DMS153 treated with DMSO at 0.1 percent for 48 hours (cell line): Measurements from ENCODE around the gene ASPHD1.
A peak's percentile ranks its signal among the peaks of the same experiment; 100 is the strongest.
"Not testable (repeated sequence)": the region's sequence is repeated elsewhere in the genome, so short reads cannot be mapped to it uniquely, and the experiment has no call there.

Experiments used
- DNase-seq: peaks from one replicate; lab custom pipeline; 2025; ENCODE audit not compliant: unreplicated experiment; lab: John Stamatoyannopoulos, UW

The ASPHD1 gene

GRCh38 chr16:29877266-29877961 is 22.9 kb upstream of the ASPHD1 start:
- DNase-seq: no peak

- no peak for DNase-seq
Measured at GRCh38 chr16:29878172-29878571, 22.1 kb upstream of the ASPHD1 start.

DNA sequence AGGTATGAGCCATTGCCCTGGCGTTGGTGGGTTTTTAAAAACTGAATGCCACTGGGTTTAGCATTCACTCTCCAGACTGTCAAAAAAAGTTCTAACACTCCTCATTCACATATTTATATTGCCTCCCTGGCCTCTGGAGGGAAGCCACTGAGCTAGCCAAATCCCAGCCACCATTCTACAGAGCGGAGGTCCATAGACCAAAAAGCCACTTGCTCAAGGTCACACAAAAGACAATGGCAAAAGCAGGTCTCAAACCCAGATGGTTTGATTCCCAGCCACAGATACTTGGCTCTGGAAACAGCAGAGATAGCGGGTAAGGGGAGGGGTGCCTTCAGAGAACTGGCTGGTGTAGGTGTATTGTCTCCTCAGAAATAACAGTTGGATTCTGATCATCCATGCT is 19.2 kb upstream of the ASPHD1 start:
- no peak for DNase-seq

- DNase-seq: no peak
Measured at GRCh38 chr16:29883987-29884386, 16.3 kb upstream of the ASPHD1 start.

DNA sequence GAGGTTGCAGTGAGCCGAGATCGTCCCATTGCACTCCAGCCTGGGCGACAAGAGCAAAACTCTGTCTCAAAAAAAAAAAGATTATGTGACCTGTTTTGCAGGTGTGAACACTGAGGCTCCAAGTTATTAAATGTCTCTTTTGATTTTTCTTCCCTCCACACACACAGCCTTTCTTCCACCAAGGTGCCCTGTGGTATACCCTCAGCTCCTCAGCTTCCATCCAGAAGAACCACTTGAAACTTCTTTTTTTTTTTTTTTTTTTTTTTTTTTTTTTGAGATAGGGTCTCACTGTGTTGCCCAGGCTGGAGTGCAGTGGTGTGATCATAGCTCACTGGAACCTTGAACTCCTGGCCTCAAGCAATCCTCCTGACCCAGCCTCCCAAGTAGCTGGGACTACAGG is 10.9 kb upstream of the ASPHD1 start:
- not testable (repeated sequence) for DNase-seq

DNA sequence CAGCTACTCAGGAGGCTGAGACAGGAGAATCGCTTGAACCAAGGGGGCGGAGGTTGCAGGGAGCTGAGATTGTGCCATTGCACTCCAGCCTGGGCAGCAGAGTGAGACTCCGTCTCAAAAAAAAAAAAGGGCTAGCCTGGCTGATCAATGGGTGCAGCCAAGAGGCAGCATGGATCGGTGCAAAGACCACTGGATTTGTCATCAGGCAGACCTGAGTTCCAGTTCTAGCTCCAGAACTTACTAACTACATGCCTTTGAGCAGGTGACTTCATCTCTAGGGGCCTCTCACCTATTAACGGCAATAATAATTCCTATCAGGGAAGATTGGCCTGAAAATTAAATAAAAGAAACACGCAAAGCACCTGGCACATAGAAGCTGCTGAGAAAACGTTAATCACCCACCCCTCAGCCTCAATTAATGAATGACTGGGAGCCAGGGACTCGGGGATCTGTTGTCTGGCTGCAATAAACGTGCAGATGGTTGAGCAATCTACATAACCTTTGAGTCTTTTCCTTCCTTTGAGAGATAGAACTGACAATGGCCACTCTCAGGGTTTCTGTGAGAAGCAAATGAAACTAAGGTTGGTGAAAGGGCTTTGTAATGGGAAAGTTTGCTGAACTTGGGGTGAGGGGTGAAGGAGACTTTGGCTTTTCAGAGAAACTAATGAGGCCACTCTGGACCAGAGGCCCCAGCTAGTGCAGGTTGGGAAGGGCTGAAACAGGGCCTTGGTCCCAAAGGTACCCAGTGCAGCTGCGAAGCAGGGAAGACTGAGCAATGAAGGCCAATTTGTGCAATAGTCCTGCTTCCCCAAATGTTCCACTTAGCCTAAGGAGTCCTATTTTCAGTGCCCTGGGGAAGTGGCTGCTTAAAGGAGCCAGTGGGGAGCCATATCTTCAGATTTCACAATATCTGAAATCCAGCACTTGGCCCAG is 8.5 kb upstream of the ASPHD1 start:
- DNase-seq: no peak

- no peak for DNase-seq
Measured at GRCh38 chr16:29892458-29892813, 7.9 kb upstream of the ASPHD1 start.

DNA sequence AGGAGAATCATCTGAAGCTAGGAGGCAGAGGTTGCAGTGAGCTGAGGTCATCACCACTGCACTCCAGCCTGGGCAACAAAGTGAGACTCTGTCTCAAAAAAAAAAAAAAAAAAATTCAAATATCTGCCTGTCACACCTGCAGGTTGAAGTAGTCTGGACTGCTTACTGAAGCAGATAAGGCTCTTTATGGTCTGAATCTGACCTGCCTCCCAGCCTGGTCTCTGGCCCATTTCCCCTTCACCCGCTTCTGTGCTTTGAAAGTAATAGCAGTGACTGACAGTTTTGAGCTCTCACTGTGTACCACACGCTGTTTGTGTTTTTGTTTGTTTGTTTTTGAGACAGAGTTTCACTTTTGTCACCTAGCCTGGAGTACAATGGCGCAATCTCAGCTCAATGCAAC is 6.7 kb upstream of the ASPHD1 start:
- no peak for DNase-seq

- no peak for DNase-seq
Measured at GRCh38 chr16:29894352-29894751, 5.9 kb upstream of the ASPHD1 start.

GRCh38 chr16:29896841-29897240 is 3.4 kb upstream of the ASPHD1 start:
- no peak for DNase-seq

DNA sequence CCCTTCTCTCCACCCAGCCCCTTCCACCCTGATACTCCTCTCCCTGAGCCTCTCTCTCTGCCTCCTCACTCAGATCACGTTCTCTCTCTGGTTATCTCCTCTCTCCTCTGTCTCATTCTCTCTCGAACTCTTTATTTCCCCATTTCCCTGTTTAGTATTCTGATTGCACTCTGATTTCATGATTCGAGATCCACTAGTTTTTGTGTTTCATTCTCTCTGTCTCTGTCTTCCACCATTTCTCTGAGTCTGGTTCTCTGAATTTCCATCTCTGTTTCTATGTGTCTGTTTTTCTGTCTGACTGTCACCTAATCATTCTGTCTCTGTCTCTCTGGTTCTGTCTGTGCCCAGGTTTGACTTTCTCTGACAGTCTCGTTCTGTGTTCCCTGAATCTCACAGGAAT is 3.0 kb upstream of the ASPHD1 start:
- DNase-seq: no peak

- no peak for DNase-seq
Measured at GRCh38 chr16:29898135-29898803, 2.0 kb upstream of the ASPHD1 start.

DNA sequence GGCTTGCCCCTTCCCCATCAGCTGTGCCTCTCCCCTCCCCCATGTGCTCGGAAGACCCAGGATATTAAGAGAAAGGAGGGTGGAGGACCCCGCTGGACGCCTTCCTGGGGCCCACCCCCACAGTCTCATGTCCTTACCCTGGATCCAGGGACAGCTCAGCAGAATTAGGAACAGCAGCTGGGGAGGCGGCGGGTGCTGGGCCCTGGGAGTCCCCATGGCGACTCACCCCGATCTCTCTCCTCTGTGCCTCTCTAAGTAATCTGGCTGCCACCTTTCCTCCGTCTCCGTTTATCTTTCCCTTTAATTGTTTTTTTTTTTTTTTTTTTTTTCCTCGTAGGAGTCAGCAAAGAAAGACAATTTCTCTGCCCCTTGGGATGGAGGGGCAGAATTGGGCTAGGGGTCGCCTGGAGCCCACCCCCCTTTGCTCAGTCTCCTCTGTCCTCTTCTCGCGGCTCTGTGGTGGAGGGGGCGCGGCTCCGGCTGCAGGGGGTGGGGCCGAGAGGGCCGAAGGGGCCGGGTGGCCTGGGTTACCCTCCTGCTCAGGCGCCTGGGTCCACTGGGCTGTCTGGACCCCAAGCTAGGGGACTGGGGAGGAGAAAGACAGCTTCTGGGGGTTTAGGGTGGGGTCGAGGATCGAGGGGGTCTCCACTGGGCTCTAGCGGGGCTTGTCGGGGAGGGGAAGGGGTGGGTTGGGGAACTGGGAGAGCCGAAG is 1.3 kb upstream of the ASPHD1 start:
- peak; percentile 60 for DNase-seq

- DNase-seq: peak; percentile 97
Measured at GRCh38 chr16:29899516-29900101, 679 bp upstream of the ASPHD1 start, which contains the start of gene SEZ6L2. Gene SEZ6L2 (minus strand): TSS chr16:29899550. CDS start chr16:29899019, 531 bp downstream.

- no peak for DNase-seq
Measured at GRCh38 chr16:29900888-29901606, 759 bp downstream of the ASPHD1 start.

- no peak for DNase-seq
Measured at GRCh38 chr16:29901607-29901945, 1.3 kb downstream of the ASPHD1 start.

DNA sequence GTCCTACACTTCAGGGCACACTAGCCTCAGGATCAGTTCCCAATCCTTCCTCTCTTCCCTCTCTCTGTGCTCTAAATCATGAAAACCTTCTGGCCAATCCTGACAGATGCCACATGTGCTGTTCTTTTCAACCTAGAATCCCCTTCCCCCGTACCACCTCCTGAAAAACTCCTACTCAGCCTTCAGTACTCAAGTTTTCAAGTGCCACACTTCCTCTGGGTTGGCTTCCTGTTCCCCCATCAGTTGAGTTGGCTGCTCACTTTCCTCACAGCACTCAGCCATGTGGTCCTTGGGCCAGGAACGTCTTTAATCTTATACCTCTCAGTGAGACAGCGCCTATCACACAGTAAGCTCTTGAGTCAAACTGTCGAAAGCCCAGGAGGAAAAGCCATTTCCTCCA is 3.3 kb downstream of the ASPHD1 start:
- DNase-seq: no peak

- no peak for DNase-seq
Measured at GRCh38 chr16:29904947-29905346, 4.7 kb downstream of the ASPHD1 start.

GRCh38 chr16:29905668-29906067 is 5.4 kb downstream of the ASPHD1 start:
- no peak for DNase-seq
